H1 (cell line): ENCODE measurements around the gene DNAL1. TPM values are rescaled to one million over a fixed set of nuclear protein-coding genes. Genes with fewer than 3 reads are reported as not detected.

ENCODE experiments used
- CTCF ChIA-PET: fragments of 300-600 bp; sonication (Branson Sonifier 250); formaldehyde crosslinking; loops from one replicate; lab custom pipeline; 2021; ENCODE audit not compliant: partially characterized antibody; lab: Charles Lee
- POLR2A ChIA-PET: fragments of 300-600 bp; sonication (Branson Sonifier 250); formaldehyde crosslinking; loops from one replicate; lab custom pipeline; 2021; ENCODE audit warnings: inconsistent platforms; ENCODE audit not compliant: partially characterized antibody; lab: Charles Lee
- DNase-seq, 2 experiments: peaks; one replicate each; pipeline versions ENCODE4 v3.0.0 to v3.0.0-alpha.2; 2010 to 2022; ENCODE audit warnings: low spot score in 2 of 2, low read depth in 1 of 2, mixed read lengths in 1 of 2
- FAIRE-seq: peaks from 2 replicates; lab custom pipeline; 2011; peaks lifted over from hg19 to GRCh38; lab: Jason Lieb, UNC
- H2AFZ ChIP-seq: 2 replicates; pipeline ENCODE4 v1.8.1; 2012; ENCODE audit warnings: low read length, inconsistent platforms
- H2AK5ac ChIP-seq: 2 replicates; pipeline ENCODE4 v1.6.1; 2013; ENCODE audit warnings: low read depth, low read length
- H2BK120ac ChIP-seq: replicated peaks from 2 replicates; pipeline ENCODE3; 2013; ENCODE audit warnings: low read depth, low read length, inconsistent platforms
- H2BK12ac ChIP-seq: 2 replicates; pipeline ENCODE4 v1.6.1; 2013; ENCODE audit warnings: low read depth, low read length
- H2BK15ac ChIP-seq: 2 replicates; pipeline ENCODE4 v1.6.1; 2013; ENCODE audit warnings: low read length
- H2BK20ac ChIP-seq: 2 replicates; pipeline ENCODE4 v1.6.1; 2013; ENCODE audit warnings: low read length
- H2BK5ac ChIP-seq: 2 replicates; pipeline ENCODE4 v1.6.1; 2013; ENCODE audit warnings: low read depth, low read length
- H3K14ac ChIP-seq: 2 replicates; pipeline ENCODE4 v1.6.1; 2013; ENCODE audit warnings: inconsistent platforms; ENCODE audit not compliant: insufficient read length
- H3K18ac ChIP-seq: 2 replicates; pipeline ENCODE4 v1.6.1; 2013; ENCODE audit warnings: low read length; ENCODE audit errors: extremely low read depth
- H3K23ac ChIP-seq: 2 replicates; pipeline ENCODE4 v1.6.1; 2013; ENCODE audit warnings: inconsistent platforms; ENCODE audit not compliant: insufficient read length
- H3K23me2 ChIP-seq: 2 replicates; pipeline ENCODE4 v1.6.1; 2013; ENCODE audit warnings: low read depth, low read length
- H3K27ac ChIP-seq: 2 replicates; pipeline ENCODE4 v1.6.1; 2011; ENCODE audit warnings: low read depth, low read length, inconsistent platforms
- H3K27me3 ChIP-seq, 4 experiments: replicated peaks in 1 of 4; 1 replicate in 1 of 4; 2 replicates in 3 of 4; pipeline versions ENCODE4 v1.6.1 to v1.8.1; 2011 to 2013; ENCODE audit warnings: low read length in 3 of 4, mild to moderate bottlenecking in 3 of 4, inconsistent platforms in 2 of 4, mixed read lengths in 2 of 4, moderate library complexity in 1 of 4; ENCODE audit not compliant: control insufficient read depth in 3 of 4, insufficient read depth in 3 of 4; ENCODE audit errors: extremely low read depth in 1 of 4
- H3K36me3 ChIP-seq, 4 experiments: 2 replicates each; pipeline versions ENCODE4 v1.6.1 to v1.8.1; 2011 to 2013; ENCODE audit warnings: mild to moderate bottlenecking in 4 of 4, low read length in 3 of 4, moderate library complexity in 2 of 4, control low read depth in 1 of 4, inconsistent platforms in 1 of 4; ENCODE audit not compliant: insufficient read depth in 4 of 4, control insufficient read depth in 2 of 4
- H3K4ac ChIP-seq: replicated peaks from 2 replicates; pipeline ENCODE3; 2013; ENCODE audit warnings: low read length, low read depth, mixed read lengths, inconsistent platforms; ENCODE audit not compliant: insufficient read length
- H3K4me1 ChIP-seq, 4 experiments: replicated peaks in 1 of 4; 1 replicate in 1 of 4; 2 replicates in 3 of 4; pipeline versions ENCODE4 v1.6.1 to v1.8.1; 2011 to 2013; ENCODE audit warnings: low read length in 3 of 4, inconsistent platforms in 2 of 4, mixed read lengths in 1 of 4; ENCODE audit not compliant: insufficient read depth in 4 of 4, control insufficient read depth in 3 of 4
- H3K4me2 ChIP-seq, 2 experiments: 2 replicates each; pipeline versions ENCODE4 v1.6.1 to v1.8.1; 2011 to 2013; ENCODE audit warnings: low read depth in 2 of 2, low read length in 2 of 2, control low read depth in 1 of 2, inconsistent platforms in 1 of 2, mild to moderate bottlenecking in 1 of 2; ENCODE audit not compliant: insufficient read depth in 1 of 2
- H3K4me3 ChIP-seq, 4 experiments: fragments of 200-600, 300-600 bp in 1 of 4; sonication (generic), shearing (Covaris generic), sonication (Bioruptor Twin) in 1 of 4; 2 replicates each; pipeline versions ENCODE4 v1.5.1 to v1.8.1; 2011 to 2016; ENCODE audit warnings: low read length in 4 of 4, low read depth in 3 of 4, control low read depth in 2 of 4, inconsistent platforms in 2 of 4, mild to moderate bottlenecking in 2 of 4, mixed read lengths in 1 of 4, moderate library complexity in 1 of 4; ENCODE audit not compliant: insufficient read depth in 2 of 4; ENCODE audit errors: extremely low read depth in 1 of 4
- H3K56ac ChIP-seq: replicated peaks from 2 replicates; pipeline ENCODE3; 2013; ENCODE audit warnings: low read depth, mild to moderate bottlenecking, mixed read lengths, low read length, inconsistent platforms; ENCODE audit not compliant: insufficient read length
- H3K79me1 ChIP-seq: 2 replicates; pipeline ENCODE4 v1.6.1; 2013; ENCODE audit warnings: low read depth, low read length, control low read depth
- H3K79me2 ChIP-seq, 2 experiments: 2 replicates each; pipeline versions ENCODE4 v1.6.1 to v1.8.1; 2012 to 2013; ENCODE audit warnings: low read length in 2 of 2, mild to moderate bottlenecking in 2 of 2, inconsistent platforms in 1 of 2; ENCODE audit not compliant: insufficient read depth in 2 of 2, control insufficient read depth in 1 of 2
- H3K9ac ChIP-seq, 4 experiments: replicated peaks in 1 of 4; 1 replicate in 1 of 4; 2 replicates in 3 of 4; pipeline versions ENCODE4 v1.6.1 to v1.8.1; 2011 to 2013; ENCODE audit warnings: low read depth in 3 of 4, low read length in 3 of 4, control low read depth in 2 of 4, mild to moderate bottlenecking in 2 of 4, moderate library complexity in 2 of 4, inconsistent platforms in 1 of 4; ENCODE audit errors: extremely low read depth in 1 of 4
- H3K9me3 ChIP-seq, 2 experiments: 2 replicates each; pipeline versions ENCODE4 v1.6.1 to v1.8.1; 2012 to 2013; ENCODE audit warnings: mild to moderate bottlenecking in 2 of 2, moderate library complexity in 2 of 2, control low read depth in 1 of 2, inconsistent platforms in 1 of 2, low read depth in 1 of 2, low read length in 1 of 2, mixed read lengths in 1 of 2; ENCODE audit not compliant: insufficient read depth in 2 of 2
- H4K20me1 ChIP-seq, 2 experiments: replicated peaks in 1 of 2; 2 replicates each; pipeline versions ENCODE3 to v1.8.1; 2011 to 2013; ENCODE audit warnings: inconsistent platforms in 2 of 2, low read length in 2 of 2, mild to moderate bottlenecking in 1 of 2; ENCODE audit not compliant: insufficient read depth in 2 of 2, control insufficient read depth in 1 of 2
- H4K5ac ChIP-seq: 2 replicates; pipeline ENCODE4 v1.6.1; 2013; ENCODE audit warnings: low read length, low read depth, mixed read lengths, inconsistent platforms; ENCODE audit not compliant: insufficient read length
- H4K8ac ChIP-seq: 2 replicates; pipeline ENCODE4 v1.8.0; 2013; ENCODE audit warnings: mild to moderate bottlenecking, moderate library complexity, low read length, inconsistent platforms; ENCODE audit not compliant: insufficient read depth; ENCODE audit errors: extremely low read depth
- H4K91ac ChIP-seq: replicated peaks from 2 replicates; pipeline ENCODE3; 2013; ENCODE audit warnings: low read length, mixed read lengths, inconsistent platforms; ENCODE audit not compliant: insufficient read length
- CEBPB ChIP-seq: IDR thresholded peaks from 2 replicates; pipeline ENCODE4 v1.6.1; 2012; ENCODE audit warnings: low read depth, low read length
- SUZ12 ChIP-seq: fragments of 200-600 bp; sonication (generic); IDR thresholded peaks from 2 replicates; pipeline ENCODE4 v1.6.1; 2012; ENCODE audit warnings: mild to moderate bottlenecking, inconsistent platforms, low read length, moderate library complexity, mixed read lengths
- WGBS, 2 experiments: shearing (Covaris generic) in 1 of 2; methylation state at CpG; one replicate each; pipeline versions ENCODE4 v1.1.6 to v1.1.7; 2013 to 2015; ENCODE audit warnings: low lambda C conversion rate in 2 of 2, mixed read lengths in 2 of 2, inconsistent platforms in 1 of 2, low coverage in 1 of 2, missing lambda C conversion rate in 1 of 2; ENCODE audit not compliant: insufficient replicate concordance in 2 of 2, insufficient coverage in 1 of 2, insufficient read length in 1 of 2; ENCODE audit errors: extremely low coverage in 1 of 2, missing lambda C conversion rate in 1 of 2; 5-methylcytosine and 5-hydroxymethylcytosine counted together
- polyA plus RNA-seq, 7 experiments: library from polyadenylated mRNA; depleted of rRNA in 3 of 7; stranded (reverse) in 5 of 7; unstranded in 2 of 7; fragments of >200 nt in 5 of 7; fragments of 200-250 nt in 2 of 7; gene quantifications; 1 replicate in 5 of 7; 2 replicates in 1 of 7; 4 replicates in 1 of 7; pipeline versions ENCODE4 v1.2.1 to v1.2.3, GENCODE V29; 2011 to 2013; ENCODE audit warnings: missing spikeins in 2 of 7, mixed read lengths in 2 of 7
- total RNA-seq: library from RNA; stranded (reverse); fragmentation: NEBNext Ultra II Directional; extraction: Animal tissue kit (Norgen Biotek cat#: 25700); gene quantifications from 2 replicates; pipeline ENCODE4 v1.2.1, GENCODE V29; 2021

The DNAL1 gene
- total and polyA plus RNA-seq, 2 of the 8 experiments (the other 6 are each of a cell fraction or from before 2014, with no cell fraction given) = 2.8 to 16.8 TPM

- DNase-seq (no peak), FAIRE-seq (no peak)
- no peak overlapping the region for H3K23ac ChIP-seq
- no peak overlapping the region for H2AFZ ChIP-seq
- H4K91ac ChIP-seq = no peak overlapping the region
- H2BK5ac ChIP-seq = no peak overlapping the region
- H3K36me3 ChIP-seq = no peaks in the 10 kb centered on the region
- ChIA-PET CTCF (interaction anchor here (0.9 to 1.7 kb wide), 7 partner anchors 13 to 145 kb away, joined by 3 to 11 read pairs (median 4); partner anchors contain the start of gene ACOT1), POLR2A (interaction anchor here (0.6 to 2.4 kb wide), 15 partner anchors 11 to 477 kb away, joined by 3 to 14 read pairs (median 4); partner anchors contain the start of genes ACOT2, ACOT4, DNAL1 and PSEN1)
- H4K5ac ChIP-seq = no peak overlapping the region
- H4K8ac ChIP-seq = peak overlapping the region; percentile 39; the same call in 1 of the 2 replicates
- no peak for TF ChIP-seq CEBPB
- peak; percentile 11; the same call in 1 of the 2 replicates for TF ChIP-seq SUZ12
- no peak overlapping the region for H3K56ac ChIP-seq
- H3K9ac ChIP-seq = peak overlapping the region; percentile 3 to 82 (median 62); a peak in 6 of 7 replicates
- no peaks in the 10 kb centered on the region for H3K79me1 ChIP-seq
- H3K9me3 ChIP-seq = no peaks in the 10 kb centered on the region
- H3K4me1 ChIP-seq = peaks cover 0 to 5% (median 0%) of the 10 kb centered on the region in 4 experiments; a peak in 1 of 7 replicates
- H2BK15ac ChIP-seq = no peak overlapping the region; the same call in 1 of the 2 replicates
- no peak overlapping the region for H3K14ac ChIP-seq
- no peak overlapping the region for H2AK5ac ChIP-seq
- H3K23me2 ChIP-seq = peaks cover 5% of the 10 kb centered on the region; the same call in 1 of the 2 replicates
- no peaks in the 10 kb centered on the region for H3K79me2 ChIP-seq
- no peak overlapping the region for H3K4ac ChIP-seq
- no peak overlapping the region for H3K27ac ChIP-seq
- H3K18ac ChIP-seq = no peak overlapping the region
- H2BK12ac ChIP-seq = peak overlapping the region; percentile 46; the same call in 1 of the 2 replicates
- H2BK20ac ChIP-seq = no peak overlapping the region
- peak overlapping the region; percentile 51 to 75 (median 70) for H3K4me3 ChIP-seq
- no peaks in the 10 kb centered on the region for H4K20me1 ChIP-seq
- H3K4me2 ChIP-seq = peak overlapping the region; percentile 40 to 84
- WGBS, 2 experiments = 29% methylated on average over 9 of the region's 13 CpGs; no CpG with 5 or more reads in 1 of the 2 experiments
- peaks cover 0 to 32% (median 12%) of the 10 kb centered on the region in 4 experiments; a peak in 5 of 7 replicates for H3K27me3 ChIP-seq
- no peak overlapping the region for H2BK120ac ChIP-seq
Measured at GRCh38 chr14:73613046-73613383, 31.8 kb upstream of the DNAL1 start.
